NCI-H2196 treated with DMSO at 0.1 percent for 48 hours (cell line): Measurements from ENCODE around the gene MALL.
"Not testable (repeated sequence)": the region's sequence is repeated elsewhere in the genome, so short reads cannot be mapped to it uniquely, and the experiment has no call there.

ENCODE experiments used
- DNase-seq: peaks from one replicate; lab custom pipeline; 2025; ENCODE audit not compliant: unreplicated experiment; lab: John Stamatoyannopoulos, UW

MALL gene

GRCh38 chr2:110054521-110055407 lies 60.9 kb downstream of the MALL start:
- not testable (repeated sequence) for DNase-seq

- not testable (repeated sequence) for DNase-seq
Measured at GRCh38 chr2:110053688-110054087, 61.9 kb downstream of the MALL start.

GRCh38 chr2:110052166-110052565 lies 63.5 kb downstream of the MALL start:
- DNase-seq, result not testable (repeated sequence)

GRCh38 chr2:110050222-110050621 lies 65.4 kb downstream of the MALL start:
- not testable (repeated sequence) for DNase-seq

GRCh38 chr2:110049769-110050168 lies 65.9 kb downstream of the MALL start:
- not testable (repeated sequence) for DNase-seq

GRCh38 chr2:110048255-110049197 lies 67.1 kb downstream of the MALL start:
- DNase-seq, result not testable (repeated sequence)

GRCh38 chr2:110047225-110047624 lies 68.4 kb downstream of the MALL start:
- not testable (repeated sequence) for DNase-seq

GRCh38 chr2:110041941-110042660 lies 73.5 kb downstream of the MALL start:
- DNase-seq, result not testable (repeated sequence)

GRCh38 chr2:110037336-110037735 lies 78.3 kb downstream of the MALL start:
- DNase-seq, result not testable (repeated sequence)

GRCh38 chr2:110035384-110035783 lies 80.2 kb downstream of the MALL start:
- not testable (repeated sequence) for DNase-seq

GRCh38 chr2:110034935-110035334 lies 80.7 kb downstream of the MALL start:
- not testable (repeated sequence) for DNase-seq
